NT2/D1 (cell line): ENCODE measurements around the gene CROCC2.

ENCODE experiments used
- YY1 ChIP-seq: IDR thresholded peaks from 2 replicates; pipeline ENCODE4 v1.6.1; 2011; ENCODE audit not compliant: insufficient read length, insufficient read depth
- ZNF274 ChIP-seq: IDR thresholded peaks from 2 replicates; pipeline ENCODE4 v1.6.1; 2011; ENCODE audit warnings: mild to moderate bottlenecking, low read depth, low read length

DNA sequence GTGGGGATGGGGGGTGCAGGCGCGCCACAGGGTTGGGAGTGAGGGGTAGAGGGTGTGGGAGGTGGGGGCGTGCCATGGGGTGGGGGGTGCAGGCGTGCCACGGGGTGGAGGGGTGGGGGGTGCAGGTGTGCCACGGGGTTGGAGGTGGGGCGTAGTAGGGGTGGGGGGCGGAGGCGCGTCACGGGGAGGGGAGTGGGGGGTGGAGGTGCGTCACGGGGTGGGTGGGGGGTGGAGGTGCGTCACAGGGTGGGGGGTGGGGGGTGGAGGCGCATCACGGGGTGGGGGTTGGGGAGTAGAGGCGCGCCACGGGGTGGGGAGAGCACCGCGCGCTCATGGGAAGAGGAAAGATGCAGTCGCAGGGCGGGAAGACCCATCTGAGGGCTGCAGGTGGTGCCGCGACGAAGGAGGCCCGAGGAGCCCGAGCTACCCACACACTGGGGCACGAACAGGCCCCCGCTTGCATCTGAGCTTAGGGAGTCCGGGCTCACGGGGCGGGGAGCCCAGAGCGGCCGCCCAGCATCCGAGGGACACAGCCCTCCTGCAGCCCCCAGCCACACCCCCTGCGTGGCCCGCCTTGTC lies 129.8 kb downstream of the CROCC2 start:
- TF ChIP-seq YY1, result no peak
- no peak for TF ChIP-seq ZNF274
